Gastroesophageal sphincter (tissue), 4 donors: Measurements from ENCODE around the gene SMYD4. TPM values are rescaled to one million over a fixed set of nuclear protein-coding genes. Genes with fewer than 3 reads are reported as not detected.

Experiments
- ATAC-seq: fragments of 150-250 bp; one replicate; pipeline ENCODE4 v1.9.1; 2016; ENCODE audit warnings: mild to moderate bottlenecking, moderate library complexity
- H3K27ac ChIP-seq, 4 donors: fragments of 200-600 bp; sonication (generic) in 3 of 4; 1 replicate in 3 of 4; 2 replicates in 1 of 4; pipeline ENCODE4 v1.5.1; 2016 to 2019
- H3K27me3 ChIP-seq: fragments of 200-600 bp; sonication (generic); one replicate; pipeline ENCODE4 v1.5.1; 2019
- H3K36me3 ChIP-seq, 2 donors: fragments of 200-600 bp; sonication (generic); one replicate each; pipeline ENCODE4 v1.5.1; 2019; ENCODE audit warnings: control low read depth in 1 of 2
- H3K4me1 ChIP-seq, 3 donors: fragments of 200-600 bp; sonication (generic); 1 replicate in 2 of 3; 2 replicates in 1 of 3; pipeline ENCODE4 v1.5.1; 2016 to 2019; ENCODE audit warnings: control low read depth in 2 of 3
- H3K4me3 ChIP-seq, 2 donors: fragments of 200-600 bp; sonication (generic); one replicate each; pipeline ENCODE4 v1.5.1; 2019; ENCODE audit warnings: mild to moderate bottlenecking in 1 of 2, moderate library complexity in 1 of 2
- H3K9me3 ChIP-seq, 3 donors: fragments of 200-600 bp; sonication (generic); one replicate each; pipeline ENCODE4 v1.5.1; 2017 to 2019; ENCODE audit warnings: control low read depth in 2 of 3
- CTCF ChIP-seq, 4 experiments: fragments of 200-600 bp in 2 of 4; fragments of 450-650 bp in 2 of 4; sonication (generic) in 1 of 4; IDR thresholded peaks; one replicate each; pipeline ENCODE4 v1.5.1; 2017 to 2019; ENCODE audit warnings: antibody characterized with exemption in 4 of 4, mild to moderate bottlenecking in 2 of 4, moderate library complexity in 2 of 4
- EP300 ChIP-seq: sonication (generic); formaldehyde crosslinking; IDR thresholded peaks from one replicate; pipeline ENCODE4 v1.6.1; 2017; ENCODE audit warnings: antibody characterized with exemption, mild to moderate bottlenecking
- POLR2A ChIP-seq, 2 donors: fragments of 450-650 bp; IDR thresholded peaks; one replicate each; pipeline ENCODE4 v1.6.1; 2017; ENCODE audit warnings: antibody characterized with exemption in 2 of 2, mild to moderate bottlenecking in 2 of 2, moderate library complexity in 1 of 2
- POLR2AphosphoS5 ChIP-seq: sonication (generic); formaldehyde crosslinking; IDR thresholded peaks from one replicate; pipeline ENCODE4 v1.6.1; 2017; ENCODE audit warnings: antibody characterized with exemption
- WGBS, 2 donors: methylation state at CpG; one replicate each; pipeline ENCODE4 v1.1.5; 2018; ENCODE audit warnings: low coverage in 1 of 2; 5-methylcytosine and 5-hydroxymethylcytosine counted together
- total RNA-seq, 4 donors: library from RNA; depleted of rRNA; stranded (reverse); fragments of >200 nt; gene quantifications; one replicate each; pipeline ENCODE4 v1.1.0, GENCODE V29; 2016

SMYD4 gene
- 10 to 100 TPM in 2 of 4 donors, 1 to 10 TPM in 2; 8.1 to 14.0 (median 11.0) TPM for total RNA-seq

- WGBS, 2 donors, result no CpG with 5 or more reads among the region's 83 CpGs
Observed at GRCh38 chr17:1829592-1830257, at the start of gene SMYD4, which contains the start of gene RPA1. Gene SMYD4, minus strand, starts transcription at chr17:1829902. Its CDS starts 1,908 bp downstream, at chr17:1827994. Gene RPA1, plus strand, starts transcription at chr17:1830005. Its CDS starts 89 bp downstream, at chr17:1830094.

GRCh38 chr17:1878419-1879121 lies 48.9 kb upstream of the SMYD4 start:
- TF ChIP-seq EP300 (no peak), CTCF (IDR thresholded peaks at IDR 0.05) (no peak), POLR2A (IDR thresholded peaks at IDR 0.05) (no peak), POLR2AphosphoS5 (no peak)
- no peaks in the 10 kb centered on the region for H3K4me1 ChIP-seq
- H3K4me3 ChIP-seq, result no peak overlapping the region
- no peak for ATAC-seq
- WGBS, 2 donors, result 73 to 100% methylated on average over 1 to 7 of the region's 17 CpGs
- no peaks in the 10 kb centered on the region for H3K27me3 ChIP-seq
- peaks cover 0 to 98% of the 10 kb centered on the region in 2 donors for H3K36me3 ChIP-seq
- H3K27ac ChIP-seq, result no peak overlapping the region
- no peaks in the 10 kb centered on the region for H3K9me3 ChIP-seq

More at GRCh38 chr17:1829592-1830257, at the start of gene SMYD4, which contains the start of gene RPA1:
- peaks cover 0 to 45% (median 6%) of the 10 kb centered on the region in 3 donors for H3K4me1 ChIP-seq
- no peaks in the 10 kb centered on the region for H3K9me3 ChIP-seq
- no peaks in the 10 kb centered on the region for H3K27me3 ChIP-seq
- TF ChIP-seq EP300, result no peak
- TF ChIP-seq POLR2A (IDR thresholded peaks at IDR 0.05), result peak; percentile 82
- TF ChIP-seq POLR2AphosphoS5, result peak; percentile 50
- peak in 2 of 4 experiments; percentile 10 to 16 for TF ChIP-seq CTCF (IDR thresholded peaks at IDR 0.05)
- ATAC-seq, result peak; percentile 100
- peak within 1 kb of the TSS; percentile 66 to 95 (median 92) for H3K27ac ChIP-seq
- peak within 1 kb of the TSS; percentile 61 to 94 for H3K4me3 ChIP-seq
- H3K36me3 ChIP-seq, result peaks cover 0 to 44% of the 10 kb centered on the region in 2 donors

GRCh38 chr17:1875597-1875996 lies 45.9 kb upstream of the SMYD4 start:
- peaks cover 0 to 96% of the 10 kb centered on the region in 2 donors for H3K36me3 ChIP-seq
- no peaks in the 10 kb centered on the region for H3K9me3 ChIP-seq
- no peaks in the 10 kb centered on the region for H3K4me1 ChIP-seq
- WGBS, 2 donors, result 83 to 90% methylated on average over 3 to 4 of the region's 4 CpGs
- H3K27me3 ChIP-seq, result no peaks in the 10 kb centered on the region
- no peak overlapping the region for H3K4me3 ChIP-seq
- H3K27ac ChIP-seq, result no peak overlapping the region
- ATAC-seq, result no peak
- no peak for TF ChIP-seq EP300
- TF ChIP-seq CTCF (IDR thresholded peaks at IDR 0.05), result no peak
- TF ChIP-seq POLR2AphosphoS5, result no peak
- no peak for TF ChIP-seq POLR2A (IDR thresholded peaks at IDR 0.05)

GRCh38 chr17:1873418-1873817 lies 43.7 kb upstream of the SMYD4 start:
- ATAC-seq, result no peak
- H3K27me3 ChIP-seq, result no peaks in the 10 kb centered on the region
- no peaks in the 10 kb centered on the region for H3K9me3 ChIP-seq
- no peaks in the 10 kb centered on the region for H3K4me1 ChIP-seq
- H3K36me3 ChIP-seq, result peaks cover 0 to 91% of the 10 kb centered on the region in 2 donors
- peak overlapping the region in 1 of 4 donors; percentile 4 for H3K27ac ChIP-seq
- TF ChIP-seq POLR2A (IDR thresholded peaks at IDR 0.05) (no peak), CTCF (IDR thresholded peaks at IDR 0.05) (no peak), POLR2AphosphoS5 (no peak), EP300 (no peak)
- 75 to 78% methylated on average over 7 to 8 of the region's 9 CpGs for WGBS, 2 donors
- H3K4me3 ChIP-seq, result no peak overlapping the region
